RPMI7951 (cell line): ENCODE results near the gene MRM3. TPM values are rescaled to one million over a fixed set of nuclear protein-coding genes. Genes with fewer than 3 reads are reported as not detected.
"Not testable (repeated sequence)": the region's sequence is repeated elsewhere in the genome, so short reads cannot be mapped to it uniquely, and the experiment has no call there.

ENCODE experiments used
- DNase-seq: peaks from one replicate; pipeline ENCODE4 v3.0.0-alpha.2; 2012; ENCODE audit warnings: low read depth
- total RNA-seq: library from RNA; depleted of rRNA; stranded (reverse); fragments of >200 nt; shearing (Covaris generic); gene quantifications from 2 replicates; pipeline ENCODE4 v1.2.3, GENCODE V29; 2014; rRNA removed

MRM3 gene, protein sequence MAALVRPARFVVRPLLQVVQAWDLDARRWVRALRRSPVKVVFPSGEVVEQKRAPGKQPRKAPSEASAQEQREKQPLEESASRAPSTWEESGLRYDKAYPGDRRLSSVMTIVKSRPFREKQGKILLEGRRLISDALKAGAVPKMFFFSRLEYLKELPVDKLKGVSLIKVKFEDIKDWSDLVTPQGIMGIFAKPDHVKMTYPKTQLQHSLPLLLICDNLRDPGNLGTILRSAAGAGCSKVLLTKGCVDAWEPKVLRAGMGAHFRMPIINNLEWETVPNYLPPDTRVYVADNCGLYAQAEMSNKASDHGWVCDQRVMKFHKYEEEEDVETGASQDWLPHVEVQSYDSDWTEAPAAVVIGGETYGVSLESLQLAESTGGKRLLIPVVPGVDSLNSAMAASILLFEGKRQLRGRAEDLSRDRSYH
- 13.5 and 23.7 TPM in 2 replicates for total RNA-seq

DNA sequence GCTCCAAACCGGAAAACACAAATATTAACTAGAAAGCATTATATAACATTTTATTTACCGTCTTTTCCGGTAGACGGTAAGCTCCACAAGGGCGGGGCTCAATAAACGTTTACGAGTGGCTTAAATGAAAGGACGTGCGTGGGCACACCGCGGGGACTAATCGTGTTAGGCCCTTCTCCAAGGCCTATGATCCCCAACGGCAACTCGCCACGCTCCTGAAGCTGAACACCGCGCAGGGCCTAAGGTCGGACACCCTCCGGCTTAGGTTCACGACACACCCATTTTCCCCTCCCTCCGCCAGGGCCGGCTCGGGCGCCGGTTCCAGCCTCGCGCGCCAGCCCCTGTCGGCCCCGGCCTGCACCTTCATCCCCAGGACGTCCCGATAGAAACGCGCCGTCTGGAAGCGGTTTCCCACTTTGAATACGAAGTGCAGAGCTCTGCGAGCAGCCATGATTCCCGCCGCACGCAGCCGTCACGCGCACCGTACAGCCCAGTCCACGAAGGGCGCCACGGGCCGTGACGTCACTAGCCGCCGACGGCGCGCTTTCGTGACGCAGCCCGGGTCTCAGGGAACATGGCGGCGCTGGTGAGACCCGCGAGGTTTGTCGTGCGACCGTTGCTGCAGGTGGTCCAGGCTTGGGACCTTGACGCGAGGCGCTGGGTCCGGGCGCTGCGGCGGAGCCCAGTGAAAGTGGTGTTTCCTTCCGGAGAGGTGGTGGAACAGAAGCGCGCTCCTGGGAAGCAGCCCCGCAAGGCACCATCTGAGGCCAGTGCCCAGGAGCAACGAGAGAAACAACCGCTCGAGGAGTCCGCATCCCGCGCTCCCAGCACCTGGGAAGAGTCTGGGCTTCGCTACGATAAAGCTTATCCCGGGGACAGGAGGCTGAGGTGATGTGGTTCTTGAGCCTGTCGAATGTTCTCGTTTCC lies at the start of gene MRM3, which contains the start of gene GLOD4:
MRM3 (plus strand) TSS at position 549 of the 927 bp plus-strand sequence; CDS start at position 575, 26 bp downstream.
GLOD4 (minus strand) TSS at position 476 of the 927 bp plus-strand sequence; CDS start at position 451, 25 bp downstream.
- DNase-seq, result peak; percentile 77

DNA sequence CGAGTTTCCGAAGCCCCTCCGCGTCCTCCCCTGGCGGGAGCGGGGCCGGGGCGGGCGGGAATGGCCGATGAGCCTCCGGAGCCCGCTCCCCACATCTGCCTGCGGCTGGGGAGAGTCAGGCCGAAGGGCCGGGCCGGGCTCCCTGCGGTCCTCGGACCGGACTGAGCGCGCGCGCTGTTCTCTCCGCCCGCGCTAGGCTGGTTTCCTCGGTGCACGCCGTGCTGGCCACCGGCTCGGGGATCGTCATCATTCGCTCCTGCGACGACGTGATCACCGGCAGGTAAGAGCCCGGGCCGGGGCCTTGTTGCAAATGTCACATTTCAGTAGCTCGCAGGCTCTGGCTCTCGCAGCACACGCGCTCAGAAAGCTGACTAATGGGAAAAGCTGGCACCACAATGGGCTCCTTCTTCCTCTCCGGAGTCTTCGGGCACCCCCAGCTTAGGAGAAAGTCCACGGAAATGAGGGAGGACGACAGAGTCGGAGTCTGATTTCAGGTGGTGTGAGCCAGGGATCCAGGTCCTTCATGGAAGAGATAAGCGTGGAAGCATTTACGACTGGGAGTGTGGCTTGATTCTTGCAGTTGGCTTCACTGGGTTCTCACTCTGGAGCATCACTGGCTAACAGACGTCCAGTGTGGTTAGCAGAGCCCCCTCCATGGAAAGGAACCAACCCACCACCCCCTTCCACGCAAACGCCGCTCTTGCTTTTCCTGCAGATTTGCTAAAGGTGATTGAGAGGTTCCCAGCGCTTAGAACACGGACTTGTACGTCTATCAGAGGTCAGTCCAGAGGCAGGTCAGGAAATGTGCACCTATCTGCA lies 49.0 kb upstream of the MRM3 start:
- DNase-seq, result peak; percentile 30

DNA sequence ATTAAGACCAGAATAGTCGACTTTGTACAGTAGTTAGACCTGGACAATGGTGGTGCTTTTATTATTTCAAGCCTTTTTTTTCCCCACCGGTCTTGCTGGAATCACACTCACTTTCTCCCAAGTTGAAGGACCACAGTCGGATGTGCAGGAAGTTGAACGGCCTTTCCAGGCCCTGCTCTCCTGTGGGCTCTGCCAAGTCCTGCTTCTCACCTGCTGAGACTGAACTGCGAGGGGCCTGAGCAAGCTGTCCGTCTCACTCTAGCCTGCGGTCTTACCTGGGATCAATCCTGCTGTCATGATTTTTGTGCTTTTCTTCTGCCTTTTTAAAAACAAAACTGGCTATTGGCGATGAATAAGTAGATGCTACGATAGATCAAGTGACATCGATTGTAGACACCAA lies 48.4 kb upstream of the MRM3 start:
- no peak for DNase-seq

DNA sequence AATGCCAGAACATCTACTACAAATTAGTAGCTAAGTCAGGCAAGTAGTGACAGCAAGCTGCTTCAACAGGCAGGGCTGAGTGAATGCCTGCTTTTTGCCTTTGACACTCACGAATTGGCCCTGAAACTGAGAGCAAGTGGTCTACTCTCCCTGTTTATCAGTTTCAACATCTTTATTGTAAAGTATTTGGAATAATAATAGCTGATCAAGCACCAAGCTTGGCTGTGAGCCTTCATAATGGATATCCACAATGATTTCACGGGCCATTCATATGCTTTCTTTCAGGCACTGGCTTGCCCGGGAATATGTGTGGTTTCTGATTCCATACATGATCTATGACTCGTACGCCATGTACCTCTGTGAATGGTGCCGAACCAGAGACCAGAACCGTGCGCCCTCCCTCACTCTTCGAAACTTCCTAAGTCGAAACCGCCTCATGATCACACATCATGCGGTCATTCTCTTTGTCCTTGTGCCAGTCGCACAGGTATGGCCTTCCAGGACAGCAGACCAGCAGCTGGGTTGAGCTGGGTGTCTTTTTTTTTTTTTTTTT lies 44.5 kb upstream of the MRM3 start:
- no peak for DNase-seq

DNA sequence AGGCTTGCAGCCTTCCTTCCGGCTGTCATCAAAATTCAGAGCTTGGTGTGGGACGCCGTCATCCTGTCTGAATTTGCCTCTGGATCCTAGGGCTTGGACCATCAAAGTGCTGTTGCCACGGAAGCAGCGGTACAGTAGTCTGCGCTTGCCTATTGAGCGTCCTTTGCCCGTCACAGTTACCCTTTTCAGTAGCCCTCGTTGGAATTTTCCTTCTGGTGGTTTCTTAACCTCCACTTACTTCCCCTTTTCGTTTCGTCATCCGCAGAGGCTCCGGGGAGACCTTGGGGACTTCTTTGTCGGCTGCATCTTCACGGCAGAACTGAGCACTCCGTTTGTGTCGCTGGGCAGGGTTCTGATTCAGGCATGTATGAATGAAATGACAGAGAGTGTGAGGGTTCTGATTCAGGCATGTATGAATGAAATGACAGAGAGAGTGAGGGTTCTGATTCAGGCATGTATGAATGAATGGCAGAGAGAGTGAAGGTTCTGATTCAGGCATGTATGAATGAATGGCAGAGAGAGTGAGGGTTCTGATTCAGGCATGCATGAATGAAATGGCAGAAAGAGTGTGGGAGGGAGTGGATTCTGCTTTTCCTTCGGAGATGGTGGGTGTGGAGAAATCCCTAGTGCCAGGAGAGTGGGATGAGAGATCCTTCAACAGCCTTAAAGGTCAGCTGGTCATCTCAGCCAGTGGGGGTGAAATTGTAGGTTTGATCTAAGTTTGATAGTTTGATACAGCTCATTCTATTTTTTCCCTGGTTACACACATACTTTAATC lies 41.7 kb upstream of the MRM3 start:
- DNase-seq, result no peak

DNA sequence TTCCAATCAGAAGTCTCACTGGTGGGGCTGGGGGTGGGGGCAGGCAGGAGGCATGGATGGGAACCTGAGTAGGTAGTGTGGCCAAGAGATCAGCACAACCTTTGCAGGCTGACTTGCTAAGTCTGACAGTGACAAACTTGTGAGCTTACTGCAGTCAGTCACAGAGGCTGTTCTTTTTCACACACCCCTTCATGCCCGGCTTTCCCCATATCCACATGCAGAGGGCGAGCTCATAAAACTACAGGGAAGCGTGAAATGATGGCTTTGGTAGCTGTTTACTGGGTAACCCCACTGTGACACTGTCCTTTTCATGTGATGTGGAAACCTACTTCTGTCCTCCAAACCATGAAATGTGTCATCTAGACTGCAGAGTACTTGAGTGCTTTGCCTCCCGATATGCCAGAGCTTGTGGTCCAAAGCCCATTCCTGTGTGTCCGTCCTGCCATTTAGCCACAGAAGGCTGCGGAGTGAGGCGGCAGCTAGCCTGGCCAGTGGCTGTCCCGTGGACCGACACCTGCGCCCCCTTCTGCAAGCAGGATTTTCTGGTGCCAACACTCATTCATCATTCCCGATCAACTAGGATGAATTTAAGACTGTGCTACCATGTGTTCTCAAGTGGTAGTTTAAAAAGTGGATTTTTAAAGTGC lies 39.9 kb upstream of the MRM3 start:
- no peak for DNase-seq

DNA sequence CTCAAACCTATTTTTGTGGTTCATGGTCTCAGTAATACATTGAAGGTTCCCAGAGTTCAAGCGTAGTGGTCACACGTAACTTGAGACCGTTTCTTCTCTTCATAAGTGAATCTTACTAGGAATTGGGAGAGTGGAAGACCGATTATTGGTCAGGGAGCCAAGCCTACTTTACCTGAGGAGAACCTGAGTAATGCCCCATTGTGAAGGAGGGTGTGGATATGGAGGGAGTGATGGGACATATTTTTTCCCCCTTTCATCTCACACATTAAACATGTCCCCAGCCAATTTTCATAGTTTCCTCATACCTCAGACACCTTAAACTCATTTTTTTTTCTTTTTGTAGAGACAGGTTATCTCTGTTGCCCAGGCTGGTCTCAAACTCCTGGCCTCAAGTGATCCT lies 39.0 kb upstream of the MRM3 start:
- no peak for DNase-seq

DNA sequence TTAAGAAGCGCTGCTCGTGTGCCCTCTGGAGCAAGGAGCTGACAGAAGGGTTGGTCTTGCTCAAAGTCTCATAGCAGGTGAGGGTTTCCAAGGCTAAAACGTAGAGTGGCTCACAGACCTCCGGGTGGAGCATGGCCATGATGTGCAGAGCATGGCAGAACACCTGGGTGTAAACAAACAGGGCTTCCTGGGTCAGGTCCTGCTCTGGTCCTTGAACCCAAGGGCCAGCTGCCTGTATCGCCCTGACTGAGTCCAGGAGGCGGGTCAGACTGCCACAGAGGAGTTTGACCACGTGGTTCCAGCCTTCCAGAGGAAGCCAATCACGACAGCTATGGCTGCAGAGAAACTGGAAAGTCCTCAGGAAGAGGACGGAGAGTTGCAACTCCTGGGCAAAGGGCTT lies 37.2 kb upstream of the MRM3 start:
- DNase-seq, result no peak

DNA sequence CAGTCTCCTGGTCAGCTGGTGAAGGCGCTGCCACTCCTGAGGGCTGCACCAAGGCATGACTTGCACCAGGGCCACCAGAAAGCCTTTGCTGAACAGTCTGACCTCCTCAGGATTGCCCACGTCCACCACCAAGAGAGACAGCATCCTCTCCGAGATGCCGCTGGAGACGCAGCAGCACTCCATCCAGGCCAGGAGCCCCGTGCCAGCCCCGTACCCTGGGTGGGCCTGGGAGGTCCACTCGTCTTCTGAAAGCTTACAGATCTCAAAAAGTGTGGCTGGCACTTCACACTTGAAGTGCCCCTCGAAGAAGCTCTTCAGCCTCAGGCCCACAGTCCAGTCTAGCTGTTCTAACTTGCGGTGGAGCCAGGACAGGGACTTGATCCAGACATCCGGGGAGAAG lies 36.7 kb upstream of the MRM3 start:
- no peak for DNase-seq

DNA sequence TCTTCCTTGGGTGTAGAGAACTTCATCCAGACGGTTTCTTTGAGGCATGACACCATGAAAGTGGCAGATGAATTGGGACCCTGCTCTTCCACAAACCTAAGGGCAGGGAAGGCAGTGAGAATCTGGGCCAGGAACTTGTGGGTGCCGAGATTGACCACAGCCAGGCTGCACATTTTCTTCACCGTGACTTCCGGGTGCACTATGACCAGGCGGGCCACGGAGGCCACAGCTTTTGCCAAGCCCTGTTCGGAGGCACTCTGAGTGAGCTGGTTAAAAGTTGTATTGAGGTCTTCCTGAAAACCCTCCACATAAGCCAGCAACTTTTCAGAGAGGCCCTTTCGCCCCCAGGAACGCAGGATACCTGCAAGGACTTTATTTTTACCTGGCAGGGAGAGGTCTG lies 36.0 kb upstream of the MRM3 start:
- no peak for DNase-seq

DNA sequence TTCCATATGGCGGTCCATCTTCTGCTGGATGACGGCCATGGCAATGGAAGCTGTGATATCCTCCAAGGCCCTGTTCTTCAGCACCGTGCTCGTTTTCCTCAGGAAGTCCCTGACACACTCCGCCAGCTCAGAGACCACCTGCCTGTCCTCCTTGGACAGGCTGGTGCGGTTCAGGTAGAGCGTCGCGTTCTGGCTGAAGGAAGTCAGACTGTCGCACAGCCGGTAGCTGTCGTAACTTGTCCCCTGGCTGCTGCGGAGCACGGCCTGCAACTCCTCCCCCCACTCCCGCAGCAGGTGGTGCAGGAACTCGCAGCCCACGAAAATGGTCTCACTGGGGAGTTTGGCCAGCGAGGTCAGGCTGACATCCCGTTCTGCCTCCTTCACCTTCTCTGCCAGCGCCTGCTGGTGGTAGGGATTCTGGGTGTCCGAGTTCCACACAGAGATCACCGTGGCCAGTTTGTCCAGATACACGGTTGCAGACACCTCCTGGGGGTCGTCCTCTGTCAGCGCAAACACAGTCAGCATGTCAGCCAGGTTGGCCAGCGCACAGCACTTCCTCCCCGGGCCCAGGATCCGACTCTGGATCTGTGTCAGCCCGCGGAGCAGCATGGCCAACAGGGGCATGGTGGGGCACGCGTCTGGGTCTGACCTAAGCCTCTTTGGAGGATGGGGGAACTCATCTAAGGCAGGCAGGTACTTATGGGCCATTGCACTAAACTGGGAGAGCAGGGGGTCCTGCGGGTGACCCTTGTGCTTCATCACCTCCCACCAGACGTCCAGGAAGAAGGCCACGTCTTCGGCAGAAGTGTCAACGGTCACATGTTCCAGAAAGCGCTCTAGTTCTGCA lies 35.1 kb upstream of the MRM3 start:
- no peak for DNase-seq

DNA sequence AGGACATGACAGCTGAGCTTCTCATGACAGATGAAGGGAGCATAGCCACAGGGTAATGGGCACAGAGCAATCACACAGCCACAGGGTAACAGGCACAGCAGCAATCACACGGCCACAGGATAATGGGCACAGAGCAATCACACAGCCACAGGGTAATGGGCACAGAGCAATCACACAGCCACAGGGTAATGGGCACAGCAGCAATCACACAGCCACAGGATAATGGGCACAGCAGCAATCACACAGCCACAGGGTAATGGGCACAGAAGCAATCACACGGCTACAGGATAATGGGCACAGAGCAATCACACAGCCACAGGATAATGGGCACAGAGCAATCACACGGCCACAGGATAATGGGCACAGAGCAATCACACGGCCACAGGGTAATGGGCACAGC lies 33.5 kb upstream of the MRM3 start:
- DNase-seq, result not testable (repeated sequence)

DNA sequence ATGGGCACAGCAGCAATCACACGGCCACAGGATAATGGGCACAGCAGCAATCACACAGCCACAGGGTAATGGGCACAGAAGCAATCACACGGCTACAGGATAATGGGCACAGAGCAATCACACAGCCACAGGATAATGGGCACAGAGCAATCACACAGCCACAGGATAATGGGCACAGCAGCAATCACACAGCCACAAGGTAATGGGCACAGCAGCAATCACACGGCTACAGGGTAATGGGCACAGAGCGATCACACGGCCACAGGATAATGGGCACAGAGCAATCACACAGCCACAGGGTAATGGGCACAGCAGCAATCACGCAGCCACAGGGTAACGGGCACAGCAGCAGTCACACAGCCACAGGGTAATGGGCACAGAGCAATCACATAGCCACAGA lies 32.8 kb upstream of the MRM3 start:
- not testable (repeated sequence) for DNase-seq

DNA sequence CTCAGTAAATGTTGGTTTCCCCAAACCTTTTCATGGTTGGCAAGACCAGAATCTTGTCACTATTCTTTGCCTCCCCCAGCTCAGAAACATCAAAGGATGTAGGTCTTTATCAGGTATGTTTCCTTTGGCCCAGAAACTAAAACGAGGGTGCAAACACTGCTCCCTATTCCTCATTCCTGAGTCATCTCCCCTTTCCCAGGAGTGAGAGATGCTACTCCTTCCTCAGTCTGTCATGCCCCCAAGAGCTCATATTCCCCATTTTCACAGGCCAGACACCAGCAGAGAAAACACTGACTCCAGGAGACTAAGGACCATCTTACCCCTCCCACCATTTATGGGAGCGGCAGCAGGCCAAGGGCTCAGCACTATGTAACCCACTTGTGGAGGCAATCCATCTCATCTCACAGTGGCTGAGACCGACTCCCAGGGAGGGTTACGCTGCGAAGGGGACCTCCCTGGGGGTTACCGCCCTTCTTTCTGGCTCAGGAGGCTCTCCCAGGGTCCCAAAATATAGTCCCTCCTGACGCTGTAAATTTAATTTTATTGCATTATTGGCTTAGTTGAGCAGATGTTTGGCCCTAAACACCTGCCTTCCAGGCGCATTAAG lies 31.6 kb upstream of the MRM3 start:
- no peak for DNase-seq

DNA sequence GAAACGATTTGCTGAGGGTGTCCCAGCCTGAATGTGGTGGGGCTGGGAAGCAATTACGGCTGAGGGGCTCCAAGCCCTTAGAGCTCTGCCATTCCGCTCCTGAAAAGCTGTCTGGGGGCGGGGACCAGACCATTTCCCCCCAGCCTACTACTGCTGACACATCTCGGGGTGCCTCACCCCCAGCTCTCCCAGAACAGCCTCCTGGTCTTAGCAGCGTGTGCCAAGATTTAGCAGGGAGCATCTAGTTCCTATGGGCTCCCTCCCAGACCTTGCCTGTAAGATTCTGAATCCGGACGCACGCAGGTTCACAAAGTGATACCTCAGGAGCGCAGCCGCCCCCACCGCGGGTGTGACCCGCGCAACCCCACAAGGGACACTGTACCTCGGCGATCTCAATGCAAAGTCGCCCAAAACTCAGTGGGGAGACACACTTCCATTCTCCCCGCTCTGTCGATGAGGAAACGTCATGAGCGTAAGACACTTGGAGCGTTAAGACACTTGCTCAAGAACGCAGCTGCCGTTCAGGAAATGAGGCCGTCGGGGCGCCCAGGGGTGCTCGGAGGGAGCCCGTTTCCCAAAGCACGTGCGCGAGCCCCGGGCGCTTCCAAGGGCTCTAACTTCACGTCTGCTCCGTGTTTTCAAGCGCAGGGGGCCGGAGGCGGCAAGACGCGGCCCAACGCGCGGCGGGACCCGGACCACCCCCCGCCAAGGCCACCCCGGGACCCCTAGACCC lies 30.7 kb upstream of the MRM3 start:
- DNase-seq, result peak; percentile 35

DNA sequence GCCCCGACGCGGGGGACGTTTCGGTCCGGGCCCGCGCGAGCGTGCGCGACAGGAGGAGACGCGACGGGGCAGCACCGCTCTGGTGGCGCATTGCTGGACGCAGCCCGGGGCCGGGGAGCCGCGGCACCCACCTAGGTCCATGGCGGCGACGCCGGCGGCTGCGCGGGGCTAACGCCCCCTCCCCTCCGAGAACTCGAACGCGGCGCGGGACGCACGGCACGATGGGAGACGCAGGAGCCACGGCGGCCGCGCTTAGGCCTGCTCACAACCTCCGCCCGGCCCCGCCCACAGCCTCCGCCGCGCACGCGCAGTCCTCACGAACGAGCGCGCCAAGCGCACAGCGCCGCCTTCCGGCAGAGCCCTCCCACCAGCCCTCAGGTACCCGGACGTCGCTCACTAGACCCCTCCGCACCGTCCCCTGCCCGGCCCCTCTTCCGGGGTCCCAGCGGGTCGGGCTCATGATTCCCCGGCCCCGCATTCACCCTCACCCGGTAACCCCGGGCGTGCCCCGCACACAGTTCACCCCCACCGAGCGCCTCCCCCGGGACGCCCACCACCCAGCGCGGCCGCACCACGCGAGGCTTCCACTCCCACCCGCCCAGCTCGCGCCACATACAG lies 30.0 kb upstream of the MRM3 start, which contains the start of gene GEMIN4:
GEMIN4 (minus strand) TSS at position 263 of the 618 bp plus-strand sequence; CDS start at position 141, 122 bp downstream.
- peak; percentile 75 for DNase-seq

DNA sequence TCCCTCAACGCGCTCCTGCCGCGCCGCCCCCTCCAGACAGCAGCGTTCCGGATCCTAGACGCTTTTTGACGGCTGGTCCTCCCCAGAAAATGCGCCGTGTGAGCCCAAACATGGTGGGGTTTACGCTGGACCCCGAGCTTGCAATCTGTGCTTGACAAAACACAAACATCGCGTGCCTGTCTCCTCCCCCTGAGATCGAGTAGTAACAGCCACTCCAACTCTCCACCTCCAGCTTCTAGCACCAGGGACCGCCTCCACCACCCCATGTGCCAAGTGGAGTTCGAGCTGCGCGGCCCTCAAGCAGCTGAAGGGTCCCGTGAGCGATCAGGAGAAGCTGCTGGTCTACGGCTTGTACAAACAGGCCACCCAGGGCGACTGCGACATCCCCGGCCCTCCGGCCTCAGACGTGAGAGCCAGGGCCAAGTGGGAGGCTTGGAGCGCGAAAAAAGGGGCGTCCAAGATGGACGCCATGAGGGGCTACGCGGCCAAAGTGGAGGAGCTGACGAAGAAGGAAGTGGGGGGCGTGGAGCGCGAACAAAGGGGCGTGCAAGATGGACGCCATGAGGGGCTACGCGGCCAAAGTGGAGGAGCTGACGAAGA lies 29.4 kb upstream of the MRM3 start:
- peak; percentile 47 for DNase-seq
